Dermis blood vessel endothelial cell (primary cell): Measurements from ENCODE around the gene NOD2. TPM values are rescaled to one million over a fixed set of nuclear protein-coding genes. Genes with fewer than 3 reads are reported as not detected.

Experiments used
- DNase-seq: peaks from one replicate; pipeline ENCODE4 v3.0.0; 2010
- total RNA-seq: library from RNA; depleted of rRNA; stranded (reverse); fragments of >200 nt; gene quantifications from 2 replicates; pipeline ENCODE4 v1.2.3, GENCODE V29; 2014

The NOD2 gene
- total RNA-seq, 1 donor from 2014 or later = 0.51 TPM

DNA sequence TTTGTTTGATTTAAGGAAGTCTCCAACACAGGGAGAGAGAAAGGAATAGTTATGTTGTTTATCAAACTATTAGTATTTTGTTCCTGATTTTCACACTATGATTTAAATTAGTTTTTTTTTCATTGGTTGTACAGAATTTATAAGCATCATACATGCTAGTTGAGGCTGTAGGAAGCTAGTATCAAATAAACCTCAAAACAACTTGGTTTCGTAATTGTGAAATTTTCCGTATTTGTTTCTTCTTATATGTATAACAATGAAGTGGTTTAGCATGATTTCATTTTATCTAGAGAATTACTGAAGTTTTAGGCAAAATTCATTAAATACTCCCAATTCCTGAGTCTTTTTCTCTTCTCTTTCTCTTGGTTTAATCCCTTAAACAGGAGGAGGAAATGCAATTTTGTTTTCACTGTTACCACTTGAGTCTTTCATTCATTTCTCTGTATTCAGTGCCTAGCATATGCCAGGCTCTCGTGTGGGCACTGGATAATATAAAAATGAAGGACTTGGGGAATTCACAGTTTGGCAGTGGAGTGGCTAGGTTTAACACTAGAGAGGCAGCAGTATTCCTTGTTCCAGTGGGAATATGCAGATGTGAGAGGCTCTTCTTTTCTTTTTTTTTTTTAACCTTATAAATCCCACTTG lies 50.3 kb downstream of the NOD2 start:
- DNase-seq = no peak

DNA sequence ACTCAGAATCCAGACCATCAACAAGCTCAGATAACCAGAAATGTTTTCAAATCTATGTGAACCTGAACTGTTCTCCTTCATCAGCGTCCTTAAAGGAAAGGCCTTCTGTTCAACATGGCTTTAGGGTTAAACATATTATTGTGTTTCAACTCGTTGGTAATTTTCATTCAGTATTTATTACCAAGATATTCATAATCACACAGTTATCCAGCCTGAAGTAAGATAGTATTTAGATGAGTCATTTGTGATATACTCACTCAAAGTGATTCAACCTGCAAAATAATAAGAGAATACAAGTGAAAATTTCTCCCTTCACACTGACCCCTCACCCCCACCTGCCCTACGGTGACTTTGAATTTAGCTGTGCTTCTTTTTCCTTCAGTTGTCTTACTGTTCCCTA lies 51.5 kb downstream of the NOD2 start:
- peak; percentile 23 for DNase-seq

DNA sequence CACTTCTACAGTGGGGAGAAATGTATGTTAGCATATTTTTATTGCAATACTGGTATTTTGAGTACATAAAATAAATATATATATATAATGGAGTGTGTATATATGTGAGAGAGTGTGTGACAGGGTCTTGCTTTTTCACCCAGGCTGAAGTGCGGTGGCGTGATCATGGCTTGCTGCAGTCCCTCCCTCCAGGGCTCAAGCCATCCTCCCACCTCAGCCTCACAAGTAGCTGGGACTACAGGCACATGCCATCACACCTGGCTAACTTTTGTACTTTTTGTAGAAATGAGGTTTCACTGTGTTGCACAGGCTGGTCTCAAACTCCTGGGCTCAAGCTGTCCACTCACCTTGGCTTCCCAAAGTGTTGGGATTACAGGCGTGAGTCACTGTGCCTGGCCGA lies 52.5 kb downstream of the NOD2 start:
- no peak for DNase-seq

DNA sequence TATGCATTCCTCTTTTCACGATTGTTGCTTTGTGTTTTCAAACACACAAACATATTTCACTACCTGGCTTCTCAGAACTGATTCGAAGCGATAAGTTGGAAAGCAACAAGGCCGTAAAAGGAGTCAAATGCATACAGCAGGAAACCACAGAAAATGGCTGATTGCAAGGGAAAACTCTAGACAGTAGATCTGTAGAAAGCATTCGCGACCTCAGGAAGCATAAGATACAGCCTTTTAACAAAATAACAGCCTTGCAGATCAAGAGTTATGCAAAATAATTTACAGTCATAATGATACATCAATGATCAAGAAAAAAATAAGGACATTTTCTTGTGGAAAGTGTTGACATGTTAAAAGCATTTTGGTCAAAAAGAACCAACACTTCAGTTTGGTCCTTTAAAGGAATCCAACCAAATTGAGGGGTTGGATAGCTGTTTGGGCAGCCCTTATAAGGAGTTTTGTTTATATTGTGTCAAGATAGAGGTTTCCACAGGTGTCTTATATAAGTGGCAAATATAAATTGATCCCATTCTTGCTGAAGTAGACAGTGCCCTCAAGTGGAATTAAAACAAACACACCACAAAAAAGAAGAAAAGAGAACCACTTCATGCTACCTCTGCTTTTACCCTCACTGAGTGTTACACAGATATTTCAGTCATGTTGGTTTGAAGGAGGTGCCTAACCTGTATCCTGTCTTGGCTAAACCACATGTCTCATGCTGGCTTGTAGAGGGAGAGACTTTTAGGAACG lies 54.0 kb downstream of the NOD2 start:
- DNase-seq = peak; percentile 52

DNA sequence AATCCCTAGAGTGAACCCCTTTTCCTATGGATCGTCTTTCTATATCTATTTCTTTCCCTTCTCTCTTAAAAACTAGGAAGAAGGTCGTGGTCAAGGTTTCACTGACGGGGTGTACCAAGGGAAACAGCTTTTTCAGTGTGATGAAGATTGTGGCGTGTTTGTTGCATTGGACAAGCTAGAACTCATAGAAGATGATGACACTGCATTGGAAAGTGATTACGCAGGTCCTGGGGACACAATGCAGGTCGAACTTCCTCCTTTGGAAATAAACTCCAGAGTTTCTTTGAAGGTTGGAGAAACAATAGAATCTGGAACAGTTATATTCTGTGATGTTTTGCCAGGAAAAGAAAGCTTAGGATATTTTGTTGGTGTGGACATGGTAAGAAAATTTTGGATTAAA lies 58.1 kb downstream of the NOD2 start:
- DNase-seq = peak; percentile 56

DNA sequence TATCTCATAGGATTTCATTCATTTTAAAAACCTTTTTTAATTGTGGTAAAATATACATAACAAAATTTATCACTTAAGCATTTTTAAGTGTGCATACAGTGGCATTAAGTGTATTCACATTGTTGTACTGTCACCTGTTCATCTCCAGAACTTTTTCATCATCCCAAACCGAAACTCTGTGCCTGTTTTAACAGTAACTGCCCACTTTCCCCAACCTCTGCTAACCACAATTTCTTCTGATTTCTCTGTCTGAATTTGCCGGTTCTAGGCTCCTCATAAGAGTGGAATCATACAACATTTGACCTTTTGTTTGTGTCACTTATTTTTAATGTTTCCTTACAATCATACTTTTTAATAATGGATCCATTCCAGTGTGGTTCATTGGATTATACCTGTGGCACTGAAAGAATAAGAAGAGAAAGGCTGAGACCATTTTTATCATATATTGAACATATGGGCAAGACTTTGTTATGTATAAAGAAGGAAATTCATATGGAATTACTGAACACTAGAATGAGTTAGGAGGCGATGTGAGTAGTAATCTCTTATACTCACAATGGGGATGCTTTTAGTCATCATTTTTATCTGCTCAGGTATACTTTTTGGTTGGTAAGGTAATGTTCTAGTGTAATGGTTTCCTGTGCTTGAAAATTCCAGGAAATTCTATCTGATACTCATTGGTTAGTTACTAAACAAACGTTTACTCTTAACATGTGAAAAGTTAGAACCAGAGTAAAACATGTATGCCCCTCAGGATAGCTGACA lies 59.2 kb downstream of the NOD2 start:
- DNase-seq = no peak

DNA sequence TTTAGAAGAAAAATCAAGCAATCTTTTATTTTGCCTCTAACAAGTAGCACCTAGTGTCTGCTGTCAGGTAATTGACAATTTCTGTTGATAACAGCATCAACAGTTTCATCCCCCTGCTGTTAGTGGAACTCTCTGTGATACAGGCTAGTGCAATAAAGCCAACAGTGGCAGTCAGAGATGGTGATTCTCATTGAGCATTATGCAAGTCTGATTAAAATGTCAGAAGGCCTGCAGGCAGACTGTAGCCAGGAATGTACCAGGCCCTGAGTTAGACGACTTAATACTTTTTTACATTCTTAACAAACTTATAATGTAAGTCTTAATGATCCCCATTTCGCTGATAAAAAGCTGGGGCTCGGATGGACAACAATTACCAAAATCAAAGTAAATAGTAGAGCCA lies 63.1 kb downstream of the NOD2 start:
- no peak for DNase-seq

DNA sequence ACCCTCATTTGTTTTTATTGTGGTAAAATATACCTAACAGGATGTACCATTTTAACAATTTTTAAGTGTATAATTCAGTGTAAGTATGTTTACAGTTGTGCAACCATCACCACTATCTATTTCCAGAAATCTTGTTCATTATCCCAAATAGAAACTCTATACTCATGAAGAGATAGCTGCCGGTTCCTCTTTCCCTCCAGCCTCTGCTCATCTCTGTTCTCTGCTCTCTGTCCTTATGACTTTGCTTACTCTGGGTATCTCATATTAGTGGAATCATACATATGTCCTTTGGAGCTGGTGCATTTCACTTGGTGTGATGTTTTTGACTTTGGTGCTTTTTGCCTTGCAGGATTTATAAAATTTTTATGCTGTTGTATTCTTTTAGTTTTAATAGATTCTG lies 67.9 kb downstream of the NOD2 start:
- DNase-seq = no peak

DNA sequence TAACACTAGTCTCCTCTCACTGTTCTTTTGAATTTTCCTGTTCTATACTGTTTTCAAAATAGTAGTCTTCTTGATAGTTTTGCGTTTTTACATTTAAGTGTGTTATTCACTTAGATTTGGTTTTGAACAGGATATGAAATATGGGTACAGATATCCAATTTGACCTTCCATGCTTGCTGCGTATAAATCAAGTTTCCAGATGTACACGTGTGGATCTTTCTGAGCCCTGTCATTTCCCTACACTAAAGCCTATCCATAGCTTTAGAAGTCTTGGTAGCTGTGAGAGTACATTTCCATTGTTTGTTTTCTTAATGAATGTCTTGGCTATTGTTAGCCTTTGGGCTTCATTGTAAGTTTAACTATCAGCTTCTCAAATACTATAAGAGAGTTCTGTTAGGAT lies 68.8 kb downstream of the NOD2 start:
- peak; percentile 52 for DNase-seq

DNA sequence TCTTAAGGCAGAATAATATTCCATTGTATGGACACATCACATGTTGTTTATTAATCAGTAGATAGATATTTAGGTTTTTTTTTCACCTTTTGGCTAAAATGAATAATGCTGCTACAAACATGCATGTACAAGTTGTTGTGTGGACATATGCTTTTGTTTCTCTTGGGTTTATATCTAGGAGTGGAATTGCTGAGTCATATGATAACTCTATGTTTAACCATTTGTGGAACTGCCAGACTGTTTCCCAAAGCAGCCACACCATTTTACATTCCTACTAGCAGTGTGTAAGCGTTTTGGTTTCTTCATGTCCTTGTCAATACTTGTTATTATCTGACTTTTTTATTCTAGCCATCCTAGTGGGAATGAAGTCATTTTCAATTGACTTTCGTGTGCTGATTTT lies 69.8 kb downstream of the NOD2 start:
- no peak for DNase-seq

DNA sequence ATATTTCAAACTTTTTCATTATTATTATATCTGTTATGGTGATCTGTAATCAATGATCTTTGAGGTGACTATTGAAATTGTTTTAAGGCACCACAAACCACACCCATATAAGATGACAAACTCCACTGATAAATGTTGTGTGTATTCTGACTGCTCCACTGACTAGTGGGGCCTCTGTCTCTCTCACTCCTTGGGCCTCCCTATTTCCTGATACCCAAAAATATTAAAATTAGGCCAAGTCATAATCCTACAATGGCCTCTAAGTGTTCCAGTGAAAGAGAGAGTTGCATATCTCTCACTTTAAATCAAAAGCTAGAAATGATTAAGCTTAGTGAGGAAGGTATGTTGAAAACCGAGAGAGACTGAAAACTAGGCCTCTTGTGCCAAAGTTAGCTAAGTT lies 71.9 kb downstream of the NOD2 start:
- no peak for DNase-seq

DNA sequence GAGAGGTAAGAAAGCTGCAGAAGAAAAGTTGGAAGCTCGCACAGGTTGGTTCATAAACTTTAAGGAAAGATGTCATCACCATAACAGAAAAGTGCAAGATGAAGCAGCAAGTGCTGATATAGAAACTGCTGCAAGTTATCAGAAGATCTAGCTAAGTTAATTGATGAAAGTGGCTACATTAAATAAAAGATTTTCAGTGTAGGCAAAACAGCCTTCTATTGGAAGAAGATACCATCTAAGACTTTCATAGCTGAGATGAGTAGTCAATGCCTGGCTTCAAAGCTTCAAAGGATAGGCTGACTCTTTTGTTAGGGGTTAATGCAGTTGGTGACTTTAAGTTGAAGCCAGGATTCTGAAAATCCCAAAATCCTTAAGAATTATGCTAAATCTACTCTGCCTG lies 72.5 kb downstream of the NOD2 start:
- DNase-seq = no peak

DNA sequence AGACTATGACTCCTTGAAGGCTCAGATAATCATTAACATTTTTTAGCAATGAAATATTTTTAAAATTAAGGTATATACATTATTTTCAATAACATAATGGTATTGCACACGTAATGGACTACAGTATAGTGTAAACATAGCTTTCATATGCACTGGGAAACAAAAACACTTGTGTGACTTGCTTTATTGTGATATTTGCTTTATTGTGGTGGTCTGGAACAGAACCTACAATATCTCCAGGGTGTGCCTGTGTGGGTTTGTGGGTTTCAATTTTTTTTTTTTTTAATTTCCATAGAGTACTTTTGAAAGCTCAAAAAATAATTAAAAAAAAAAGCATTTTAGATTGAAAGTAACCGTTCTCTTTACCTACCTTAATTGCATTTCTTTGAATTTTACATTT lies 73.8 kb downstream of the NOD2 start:
- no peak for DNase-seq

DNA sequence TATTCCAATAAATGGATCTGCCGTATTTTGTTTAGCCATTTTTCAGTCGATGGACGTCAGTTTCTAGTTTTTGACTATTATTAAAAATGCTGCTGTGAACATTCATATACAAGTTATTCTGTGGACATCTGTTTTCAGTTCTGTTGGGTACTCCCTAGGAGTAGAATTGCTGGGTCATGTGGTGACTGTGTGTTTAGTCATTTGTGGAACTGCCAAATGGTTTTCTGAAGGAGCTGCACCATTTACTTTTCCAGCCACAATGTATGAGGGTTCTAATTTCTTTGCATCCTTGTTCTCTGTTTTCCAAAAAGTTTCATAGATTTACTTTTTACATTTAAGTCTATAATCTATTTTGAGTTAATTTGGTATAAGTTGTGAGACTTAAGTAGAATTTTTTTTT lies 78.0 kb downstream of the NOD2 start:
- DNase-seq = no peak

DNA sequence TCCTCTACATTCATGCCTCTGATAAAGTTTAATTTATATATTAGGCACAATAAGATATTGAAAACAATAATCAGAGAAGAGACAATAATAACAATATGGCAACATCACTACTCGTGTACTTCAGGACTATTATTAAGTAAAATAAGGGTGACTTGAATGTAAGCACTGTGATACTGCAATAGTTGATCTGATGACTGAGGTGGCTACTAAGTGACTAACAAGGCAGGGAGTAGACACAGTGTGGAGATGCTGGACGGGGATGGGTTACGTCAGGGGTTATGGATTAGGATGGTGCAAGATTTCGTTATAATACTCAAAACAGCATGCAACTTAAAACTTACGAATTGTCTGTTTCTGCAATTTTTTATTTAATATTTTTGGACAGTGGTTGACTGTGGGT lies 81.0 kb downstream of the NOD2 start:
- no peak for DNase-seq

DNA sequence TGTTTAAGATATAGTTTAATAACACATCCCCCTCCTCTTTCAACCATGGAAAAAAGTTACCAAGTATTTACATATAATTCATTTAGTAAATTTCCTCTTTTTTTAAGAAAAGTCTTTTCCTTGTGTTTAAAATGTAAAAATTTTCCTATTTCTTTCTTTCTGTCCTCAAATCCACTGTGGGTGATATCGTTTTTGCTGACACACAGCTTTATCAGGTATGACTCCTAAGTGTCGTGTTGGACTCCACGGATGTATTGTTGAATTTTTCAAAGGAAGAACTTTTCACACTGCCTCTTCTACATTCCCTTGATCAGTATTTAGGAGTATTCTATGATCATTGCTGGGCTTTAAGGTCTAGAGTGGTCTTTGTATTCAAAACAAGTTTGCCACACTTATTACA lies 81.6 kb downstream of the NOD2 start:
- no peak for DNase-seq

DNA sequence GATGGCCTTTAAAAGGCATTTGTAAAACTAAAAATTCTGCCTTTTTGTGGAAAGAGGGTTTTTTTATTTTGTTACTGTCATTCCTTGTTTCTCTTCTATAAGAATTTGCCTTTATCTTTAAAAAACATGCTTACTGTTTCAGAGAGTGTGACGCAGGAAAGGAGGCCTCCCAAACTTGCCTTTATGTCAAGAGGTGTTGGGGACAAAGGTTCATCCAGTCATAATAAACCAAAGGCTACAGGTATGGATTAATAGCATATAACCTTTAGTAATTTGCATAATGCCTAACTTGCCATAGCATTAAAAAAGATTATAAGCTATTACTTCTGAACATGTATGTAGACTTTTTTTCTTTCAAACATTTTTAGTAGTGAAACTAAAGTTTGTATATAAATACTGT lies 82.6 kb downstream of the NOD2 start:
- DNase-seq = no peak

DNA sequence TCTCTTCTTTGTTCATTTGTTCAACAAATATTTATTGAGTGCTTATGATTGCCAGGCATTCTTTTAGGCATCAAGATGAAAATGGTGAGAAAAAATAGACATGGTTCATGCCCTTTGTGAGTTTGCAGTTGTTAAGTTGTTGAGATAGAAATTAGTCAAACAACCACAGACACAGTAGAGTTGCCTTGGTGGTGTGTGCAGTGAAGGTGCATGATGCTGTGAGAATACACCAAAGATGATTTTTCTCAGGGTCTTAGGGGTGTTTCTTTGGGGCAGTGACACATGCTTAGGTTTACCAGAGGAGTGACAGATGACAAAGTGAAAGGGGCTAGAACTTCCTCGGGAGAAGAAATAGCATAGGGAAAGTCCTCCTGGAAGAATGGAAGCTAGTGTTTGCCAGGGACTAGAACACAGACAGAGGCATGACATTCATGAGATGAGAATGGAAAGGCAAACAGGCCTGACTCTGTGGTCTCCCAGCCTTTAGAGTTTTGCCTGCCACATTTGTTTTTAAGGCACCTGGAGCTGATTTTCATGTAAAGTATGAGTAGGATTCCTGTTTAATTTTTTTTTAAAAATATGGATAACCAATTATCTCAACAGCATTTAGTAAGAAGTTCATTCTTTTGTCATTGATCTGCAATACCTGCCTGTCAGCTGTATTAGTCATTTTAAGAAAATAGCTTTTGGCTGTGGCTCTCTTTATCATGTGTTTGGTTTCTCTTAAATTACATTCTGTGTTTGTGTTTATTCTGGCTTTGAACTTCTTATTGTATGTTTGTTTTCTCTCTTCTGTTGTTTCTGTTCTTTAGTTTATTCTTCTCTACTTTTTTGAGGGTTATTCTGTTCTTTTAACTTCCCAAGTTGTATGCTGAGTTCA lies 85.1 kb downstream of the NOD2 start:
- no peak for DNase-seq

DNA sequence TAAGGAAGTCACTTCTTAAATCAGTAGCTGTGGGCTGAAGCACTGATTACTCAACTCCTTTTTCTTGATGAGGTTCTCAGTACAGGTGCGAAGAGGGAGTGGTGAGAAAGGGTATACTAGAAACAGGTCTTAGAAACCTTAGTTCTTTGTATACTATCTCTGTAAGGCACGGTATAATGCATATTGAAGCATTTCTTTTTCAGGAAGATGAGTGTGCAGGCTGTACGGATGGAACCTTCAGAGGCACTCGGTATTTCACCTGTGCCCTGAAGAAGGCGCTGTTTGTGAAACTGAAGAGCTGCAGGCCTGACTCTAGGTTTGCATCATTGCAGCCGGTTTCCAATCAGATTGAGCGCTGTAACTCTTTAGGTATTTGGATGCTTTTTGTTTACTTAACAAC lies 87.6 kb downstream of the NOD2 start:
- no peak for DNase-seq

DNA sequence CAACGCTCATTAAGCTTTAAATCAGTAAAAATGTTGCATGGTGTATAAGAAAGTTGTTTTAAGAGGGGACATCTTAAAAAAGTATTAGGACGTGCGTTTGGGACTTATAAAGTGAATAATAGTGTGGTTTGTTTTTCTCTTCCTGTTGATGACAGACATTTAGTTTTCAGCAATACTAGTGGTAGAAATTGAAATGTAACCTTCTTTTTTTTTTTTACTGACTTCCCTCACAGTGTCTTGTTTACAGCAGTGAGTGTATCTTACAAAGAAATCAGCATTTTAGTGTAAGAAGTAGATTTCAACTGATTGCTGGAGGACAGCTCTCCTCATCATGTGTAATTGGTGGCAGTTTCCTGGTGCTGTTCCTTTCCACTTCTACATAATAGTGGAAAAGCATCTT lies 88.1 kb downstream of the NOD2 start:
- no peak for DNase-seq
